ENCODE measurements around the gene SPNS3. TPM values are rescaled to one million over a fixed set of nuclear protein-coding genes. Genes with fewer than 3 reads are reported as not detected.

SPNS3 gene
- total RNA-seq, 1 donor from 2014 or later: 0.34 TPM

- DNase-seq (ENCODE audit: extremely low spot score, unreplicated experiment): no peak
- no peak for TF ChIP-seq CTCF (conservative IDR thresholded peaks at IDR 0.05)
- Mint-ChIP-seq H3K4me3 (no peak overlapping the region), H3K27ac (no peak overlapping the region), H3K27me3 (peaks cover 6% of the 10 kb centered on the region), H3K36me3 (no peaks in the 10 kb centered on the region), H3K4me1 (ENCODE audit: unreplicated experiment) (peaks cover 6% of the 10 kb centered on the region), H3K9me3 (no peaks in the 10 kb centered on the region)
These were observed 6.3 kb downstream of the SPNS3 start for GRCh38 chr17:4440021-4440420.

- Mint-ChIP-seq H3K27ac (no peak overlapping the region), H3K36me3 (no peaks in the 10 kb centered on the region), H3K9me3 (no peaks in the 10 kb centered on the region), H3K27me3 (peaks cover 6% of the 10 kb centered on the region), H3K4me1 (ENCODE audit: unreplicated experiment) (peaks cover 6% of the 10 kb centered on the region), H3K4me3 (no peak overlapping the region)
- no peak for TF ChIP-seq CTCF (conservative IDR thresholded peaks at IDR 0.05)
- no peak for DNase-seq (ENCODE audit: extremely low spot score, unreplicated experiment)
These were observed 7.2 kb downstream of the SPNS3 start for GRCh38 chr17:4440690-4441686.

- no peak overlapping the region for H3K4me3 Mint-ChIP-seq
- H3K27me3 Mint-ChIP-seq: peaks cover 4% of the 10 kb centered on the region
- no peak for DNase-seq (ENCODE audit: extremely low spot score, unreplicated experiment)
- no peak overlapping the region for H3K27ac Mint-ChIP-seq
- TF ChIP-seq CTCF (conservative IDR thresholded peaks at IDR 0.05): no peak
- H3K4me1 Mint-ChIP-seq (ENCODE audit: unreplicated experiment): peaks cover 6% of the 10 kb centered on the region
- no peaks in the 10 kb centered on the region for H3K9me3 Mint-ChIP-seq
- H3K36me3 Mint-ChIP-seq: no peaks in the 10 kb centered on the region
These were observed 8.8 kb downstream of the SPNS3 start for GRCh38 chr17:4442582-4442981.

GRCh38 chr17:4443476-4443875 lies 9.7 kb downstream of the SPNS3 start:
- H3K4me1 Mint-ChIP-seq (ENCODE audit: unreplicated experiment): peaks cover 6% of the 10 kb centered on the region
- TF ChIP-seq CTCF (conservative IDR thresholded peaks at IDR 0.05): no peak

GRCh38 chr17:4444782-4445473 lies 11.2 kb downstream of the SPNS3 start:
- no peak overlapping the region for H3K4me3 Mint-ChIP-seq
- no peak for TF ChIP-seq CTCF (conservative IDR thresholded peaks at IDR 0.05)
- H3K27ac Mint-ChIP-seq: no peak overlapping the region
- no peaks in the 10 kb centered on the region for H3K36me3 Mint-ChIP-seq
- peaks cover 6% of the 10 kb centered on the region for H3K4me1 Mint-ChIP-seq (ENCODE audit: unreplicated experiment)
- no peaks in the 10 kb centered on the region for H3K27me3 Mint-ChIP-seq
- no peak for DNase-seq (ENCODE audit: extremely low spot score, unreplicated experiment)
- no peaks in the 10 kb centered on the region for H3K9me3 Mint-ChIP-seq

More at GRCh38 chr17:4443476-4443875, 9.7 kb downstream of the SPNS3 start:
- Mint-ChIP-seq H3K27me3 (peaks cover 4% of the 10 kb centered on the region), H3K4me3 (no peak overlapping the region), H3K27ac (no peak overlapping the region), H3K36me3 (no peaks in the 10 kb centered on the region), H3K9me3 (no peaks in the 10 kb centered on the region)
- DNase-seq (ENCODE audit: extremely low spot score, unreplicated experiment): no peak

Data from type B pancreatic cell (in vitro differentiated cells).